Measurements from ENCODE around the gene MTHFSD. TPM values are rescaled to one million over a fixed set of nuclear protein-coding genes. Genes with fewer than 3 reads are reported as not detected.

MTHFSD gene
- total and polyA plus RNA-seq, 9 donors = 11.0 to 24.9 (median 21.8) TPM

DNA sequence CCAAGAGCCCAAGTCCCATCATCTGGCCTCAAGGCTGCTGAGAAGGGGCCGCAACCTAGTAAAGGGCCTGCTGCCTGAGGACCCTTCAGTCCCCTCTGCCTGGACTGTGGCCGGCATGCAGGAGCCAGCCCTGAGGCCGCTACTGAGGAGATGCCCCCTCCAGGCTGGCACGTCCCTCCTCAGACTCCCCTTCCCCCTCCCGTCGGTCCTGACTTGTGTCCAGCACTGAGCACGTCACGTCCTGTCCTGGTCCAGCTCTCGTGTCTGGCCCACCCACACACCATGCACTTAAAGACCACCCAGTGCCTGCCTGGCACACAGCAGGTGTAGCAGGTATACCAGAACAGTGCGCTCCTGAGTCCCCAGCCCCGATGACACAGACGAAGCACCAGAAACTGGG is 9.6 kb downstream of the MTHFSD start:
- no peaks in the 10 kb centered on the region for H3K27me3 ChIP-seq
- H3K36me3 ChIP-seq = no peaks in the 10 kb centered on the region
- no peak for DNase-seq
- H3K4me3 ChIP-seq = no peak overlapping the region
- no peaks in the 10 kb centered on the region for H3K4me1 ChIP-seq (ENCODE audit: insufficient read depth)
- intact Hi-C loops (cut with DNase I) = no loop called here
- no peak overlapping the region for H3K27ac ChIP-seq
- 82 to 85% (median 82%) methylated on average over 12 of the region's 12 CpGs for WGBS, 3 donors
- H3K9me3 ChIP-seq = no peaks in the 10 kb centered on the region
- TF ChIP-seq POLR2A (IDR thresholded peaks at IDR 0.05) (no peak), EP300 (IDR thresholded peaks at IDR 0.05) (no peak)
- TF ChIP-seq, protein P1, sequence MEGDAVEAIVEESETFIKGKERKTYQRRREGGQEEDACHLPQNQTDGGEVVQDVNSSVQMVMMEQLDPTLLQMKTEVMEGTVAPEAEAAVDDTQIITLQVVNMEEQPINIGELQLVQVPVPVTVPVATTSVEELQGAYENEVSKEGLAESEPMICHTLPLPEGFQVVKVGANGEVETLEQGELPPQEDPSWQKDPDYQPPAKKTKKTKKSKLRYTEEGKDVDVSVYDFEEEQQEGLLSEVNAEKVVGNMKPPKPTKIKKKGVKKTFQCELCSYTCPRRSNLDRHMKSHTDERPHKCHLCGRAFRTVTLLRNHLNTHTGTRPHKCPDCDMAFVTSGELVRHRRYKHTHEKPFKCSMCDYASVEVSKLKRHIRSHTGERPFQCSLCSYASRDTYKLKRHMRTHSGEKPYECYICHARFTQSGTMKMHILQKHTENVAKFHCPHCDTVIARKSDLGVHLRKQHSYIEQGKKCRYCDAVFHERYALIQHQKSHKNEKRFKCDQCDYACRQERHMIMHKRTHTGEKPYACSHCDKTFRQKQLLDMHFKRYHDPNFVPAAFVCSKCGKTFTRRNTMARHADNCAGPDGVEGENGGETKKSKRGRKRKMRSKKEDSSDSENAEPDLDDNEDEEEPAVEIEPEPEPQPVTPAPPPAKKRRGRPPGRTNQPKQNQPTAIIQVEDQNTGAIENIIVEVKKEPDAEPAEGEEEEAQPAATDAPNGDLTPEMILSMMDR (IDR thresholded peaks at IDR 0.05) = no peak

DNA sequence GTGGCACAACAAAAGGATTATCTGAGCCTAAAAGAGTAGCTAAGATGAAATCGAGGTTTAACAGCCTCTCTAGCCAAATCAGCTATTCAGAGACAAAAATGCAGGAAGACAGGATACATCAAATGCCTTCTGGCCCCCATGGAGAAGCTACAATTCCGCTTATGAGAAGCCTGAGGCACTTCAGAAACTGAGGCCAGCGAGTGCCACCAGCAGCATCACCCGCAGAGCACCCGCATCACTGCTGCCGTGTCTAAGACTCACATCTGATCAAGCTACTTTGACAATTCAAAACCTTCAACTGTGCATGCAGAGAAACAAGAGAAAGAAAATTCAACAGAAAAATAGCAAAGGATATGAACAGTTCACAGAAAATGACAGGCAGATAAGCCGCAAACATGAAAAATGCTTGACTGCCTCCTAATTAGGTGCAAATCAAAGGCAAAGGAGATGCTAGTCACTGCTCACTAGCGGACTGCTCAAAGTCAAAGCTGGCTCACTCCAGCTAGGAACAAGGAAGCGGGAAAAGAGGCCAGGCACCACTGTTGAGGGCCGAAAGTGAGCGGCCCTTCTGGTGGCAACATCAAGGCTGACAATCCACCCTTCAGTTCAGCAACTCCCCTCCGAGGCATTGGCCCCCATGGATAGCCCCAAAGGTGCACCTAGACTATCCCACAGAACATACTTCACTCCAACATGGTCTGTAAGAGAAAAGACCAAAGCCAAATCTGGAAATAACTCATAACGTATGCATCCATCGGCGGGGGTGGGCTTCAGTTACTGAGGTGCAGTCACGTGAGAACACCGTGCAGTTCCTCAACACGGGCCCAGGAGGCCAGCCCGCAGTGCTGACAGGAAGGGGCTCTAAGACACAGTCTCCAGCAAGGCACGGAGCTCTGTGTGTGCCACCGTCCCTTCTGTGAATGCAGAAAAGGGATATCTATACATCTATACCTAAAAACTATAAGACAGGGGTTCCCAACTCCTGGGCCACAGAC is 12.0 kb downstream of the MTHFSD start:
- WGBS, 3 donors = 88% methylated on average over 21 of the region's 21 CpGs
- no peak for DNase-seq

DNA sequence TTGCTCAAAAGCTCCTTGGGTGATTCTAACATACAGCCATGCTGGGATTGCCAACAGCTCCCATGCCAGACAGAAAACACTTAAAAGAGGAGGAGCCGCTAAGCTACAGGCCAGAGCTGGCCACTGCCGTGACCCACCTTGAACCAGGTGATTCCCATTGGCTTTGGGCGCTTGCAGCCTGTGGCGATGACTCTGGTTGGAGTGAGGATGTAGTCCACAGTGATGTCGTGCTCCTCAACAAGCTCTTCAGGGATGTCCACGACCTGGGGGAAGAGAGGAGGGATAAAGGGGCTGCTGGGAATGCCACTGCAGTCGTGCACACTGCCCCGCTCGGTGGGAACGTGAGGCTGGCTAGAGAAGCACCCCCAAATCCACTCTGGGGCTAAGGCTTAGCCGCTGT is 13.5 kb downstream of the MTHFSD start:
- Histone ChIP-seq H3K27ac (no peak overlapping the region), H3K4me1 (ENCODE audit: insufficient read depth) (no peaks in the 10 kb centered on the region), H3K4me3 (no peak overlapping the region), H3K36me3 (no peaks in the 10 kb centered on the region), H3K27me3 (no peaks in the 10 kb centered on the region), H3K9me3 (no peaks in the 10 kb centered on the region)
- no peak for DNase-seq
- WGBS, 3 donors = 93 to 95% (median 95%) methylated on average over 11 of the region's 11 CpGs
- intact Hi-C loops (cut with DNase I) = no loop called here
- TF ChIP-seq POLR2A (IDR thresholded peaks at IDR 0.05) = no peak
- TF ChIP-seq, protein P1 (IDR thresholded peaks at IDR 0.05) = no peak
- TF ChIP-seq EP300 (IDR thresholded peaks at IDR 0.05) = no peak

More for the DNA sequence above, 12.0 kb downstream of the MTHFSD start:
- Histone ChIP-seq H3K9me3 (no peaks in the 10 kb centered on the region), H3K27me3 (no peaks in the 10 kb centered on the region), H3K4me3 (no peak overlapping the region), H3K36me3 (no peaks in the 10 kb centered on the region), H3K27ac (no peak overlapping the region), H3K4me1 (ENCODE audit: insufficient read depth) (no peaks in the 10 kb centered on the region)
- TF ChIP-seq EP300 (IDR thresholded peaks at IDR 0.05) = no peak
- TF ChIP-seq POLR2A (IDR thresholded peaks at IDR 0.05) = no peak
- TF ChIP-seq, protein P1 (IDR thresholded peaks at IDR 0.05) = no peak
- intact Hi-C loops (cut with DNase I) = no loop called here

DNA sequence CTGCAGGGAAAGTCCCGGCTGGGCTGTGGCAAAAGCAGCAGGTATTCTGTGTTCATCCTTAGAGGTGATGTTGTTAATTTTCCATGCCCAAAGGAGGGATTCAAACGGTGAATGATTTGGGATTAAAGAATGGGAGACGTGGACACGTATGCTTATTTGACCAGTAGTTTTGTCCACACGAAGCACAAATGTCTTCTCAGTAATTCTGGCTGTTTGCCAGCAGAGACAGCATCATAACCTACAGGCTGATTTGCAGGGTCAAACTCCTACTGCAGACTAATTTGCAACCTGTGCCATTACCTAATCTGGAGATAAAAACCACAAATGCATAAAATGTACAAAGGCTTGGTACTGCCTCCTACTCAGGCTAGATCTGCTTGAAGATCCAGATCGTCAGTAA is 14.1 kb downstream of the MTHFSD start:
- Histone ChIP-seq H3K27me3 (no peaks in the 10 kb centered on the region), H3K9me3 (no peaks in the 10 kb centered on the region), H3K36me3 (no peaks in the 10 kb centered on the region), H3K27ac (no peak overlapping the region), H3K4me3 (no peak overlapping the region), H3K4me1 (ENCODE audit: insufficient read depth) (no peaks in the 10 kb centered on the region)
- intact Hi-C loops (cut with DNase I) = no loop called here
- 81 to 87% (median 81%) methylated on average over 6 of the region's 6 CpGs for WGBS, 3 donors
- no peak for DNase-seq
- no peak for TF ChIP-seq EP300 (IDR thresholded peaks at IDR 0.05)

DNA sequence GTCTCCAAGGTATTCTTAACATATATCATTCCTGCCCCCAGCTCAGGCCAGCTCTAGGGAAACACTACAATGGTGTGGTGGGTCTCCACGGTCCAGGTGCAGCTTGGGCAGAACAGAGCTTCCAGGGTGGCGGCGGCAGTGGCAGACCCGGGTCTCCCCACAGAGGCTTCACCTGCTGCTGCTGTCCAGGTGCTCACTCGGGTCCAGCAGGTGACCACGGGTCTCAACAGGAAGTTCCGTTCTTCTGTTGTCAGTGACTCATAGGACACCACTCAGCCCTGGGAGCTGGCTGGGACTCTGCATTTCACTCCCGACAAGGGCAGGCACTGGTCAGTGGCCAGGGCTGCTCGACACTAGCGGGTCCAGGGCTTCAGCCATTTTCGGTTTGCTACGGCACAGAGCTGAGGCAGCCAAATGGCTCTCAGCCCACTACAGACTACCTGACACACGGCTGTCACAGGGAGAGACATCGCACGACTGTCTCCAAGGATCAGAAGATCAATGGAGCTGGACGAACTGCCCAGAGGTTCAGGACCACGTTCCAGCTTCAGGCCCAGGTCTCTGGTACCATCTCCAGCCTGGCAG is 16.7 kb downstream of the MTHFSD start:
- intact Hi-C loops (cut with DNase I) = no loop called here
- Histone ChIP-seq H3K36me3 (no peaks in the 10 kb centered on the region), H3K4me1 (ENCODE audit: insufficient read depth) (no peaks in the 10 kb centered on the region), H3K4me3 (no peak overlapping the region), H3K27me3 (no peaks in the 10 kb centered on the region), H3K27ac (no peak overlapping the region), H3K9me3 (no peaks in the 10 kb centered on the region)
- DNase-seq = no peak
- 88 to 92% (median 91%) methylated on average over 14 to 17 of the region's 17 CpGs for WGBS, 3 donors
- no peak for TF ChIP-seq POLR2A (IDR thresholded peaks at IDR 0.05)
- TF ChIP-seq EP300 (IDR thresholded peaks at IDR 0.05) = no peak
- TF ChIP-seq, protein P1 (IDR thresholded peaks at IDR 0.05) = no peak

Data from ovary (tissue), 9 donors.